Measurements from ENCODE around the gene SLC8A1.

SLC8A1 gene

GRCh38 chr2:40242315-40242714 is 209.6 kb downstream of the SLC8A1 start:
- DNase-seq (ENCODE audit: low spot score) (no peak), FAIRE-seq (no peak)

- FAIRE-seq: no peak
- DNase-seq (ENCODE audit: low spot score): no peak
Measured at GRCh38 chr2:40240070-40240469, 211.8 kb downstream of the SLC8A1 start.

DNA sequence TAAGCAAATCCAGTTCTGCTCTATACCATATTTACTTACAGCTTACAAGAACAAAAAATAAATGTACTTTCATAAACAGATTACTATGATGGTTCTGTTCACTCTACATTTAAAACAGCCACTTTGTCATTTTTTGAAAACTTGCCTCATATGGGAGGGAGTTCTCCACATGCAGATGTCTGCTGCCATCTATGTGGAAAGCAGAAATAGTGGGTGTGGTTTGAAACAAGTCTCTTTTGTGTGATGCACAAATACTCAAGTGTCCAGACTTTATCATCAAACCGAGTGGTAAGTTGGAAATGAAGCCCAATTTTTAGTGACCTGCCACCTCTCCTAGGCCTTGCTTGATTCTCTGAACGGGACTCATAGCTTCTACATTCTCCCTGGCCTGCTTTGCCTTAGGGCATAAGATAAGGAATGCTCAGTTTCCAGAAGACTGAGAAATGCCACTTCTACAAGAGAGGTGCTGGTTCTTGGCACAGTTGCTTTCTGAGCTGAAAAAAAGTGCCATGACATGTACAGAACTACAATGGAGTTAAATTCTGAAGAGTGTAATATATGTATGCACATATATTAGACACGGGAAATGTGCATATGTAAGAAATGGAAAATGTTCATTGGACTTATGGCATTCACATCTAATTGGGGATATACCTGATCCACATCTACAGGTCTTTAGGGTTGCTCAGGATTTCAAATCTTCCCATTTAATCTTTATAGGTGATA is 221.0 kb downstream of the SLC8A1 start:
- DNase-seq (ENCODE audit: low spot score) (no peak), FAIRE-seq (no peak)

DNA sequence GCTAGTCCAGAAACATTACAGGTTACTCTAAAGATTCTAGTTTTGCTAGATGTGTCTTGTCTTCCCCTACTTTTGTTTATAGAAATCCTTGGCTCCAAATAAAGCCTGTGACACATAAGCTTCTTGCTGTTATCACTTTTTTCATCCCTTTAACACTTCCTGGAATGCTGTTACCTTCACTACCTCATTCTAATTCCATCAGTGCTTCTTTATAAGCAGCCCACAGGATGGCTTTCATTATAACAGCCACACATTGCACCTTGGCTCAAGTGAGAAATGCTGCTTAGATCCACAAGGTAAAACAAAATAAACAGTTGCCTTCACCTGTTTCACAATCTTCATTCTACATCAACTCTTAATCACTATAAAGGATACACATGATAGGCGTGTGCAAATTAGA is 221.7 kb downstream of the SLC8A1 start:
- DNase-seq (ENCODE audit: low spot score): no peak
- FAIRE-seq: no peak

DNA sequence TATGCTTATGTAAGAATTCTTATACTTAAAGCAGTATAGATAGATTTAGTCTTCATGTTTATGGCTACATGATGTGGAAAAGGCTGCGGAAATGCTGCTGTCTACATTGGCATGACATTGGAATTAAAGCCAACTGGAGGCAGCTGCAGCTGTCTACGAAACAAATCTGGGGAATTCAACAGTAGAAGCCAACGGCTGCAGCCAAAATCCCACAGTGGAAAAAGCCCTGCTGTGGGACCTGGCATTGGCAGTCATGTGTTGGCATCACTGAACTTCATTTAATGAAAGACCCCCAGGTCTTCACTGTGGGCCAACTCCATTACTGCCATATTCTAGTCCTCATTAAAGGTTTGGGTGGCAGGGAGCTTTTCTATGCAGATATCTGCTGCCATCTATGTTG is 223.6 kb downstream of the SLC8A1 start:
- FAIRE-seq (no peak), DNase-seq (ENCODE audit: low spot score) (no peak)

DNA sequence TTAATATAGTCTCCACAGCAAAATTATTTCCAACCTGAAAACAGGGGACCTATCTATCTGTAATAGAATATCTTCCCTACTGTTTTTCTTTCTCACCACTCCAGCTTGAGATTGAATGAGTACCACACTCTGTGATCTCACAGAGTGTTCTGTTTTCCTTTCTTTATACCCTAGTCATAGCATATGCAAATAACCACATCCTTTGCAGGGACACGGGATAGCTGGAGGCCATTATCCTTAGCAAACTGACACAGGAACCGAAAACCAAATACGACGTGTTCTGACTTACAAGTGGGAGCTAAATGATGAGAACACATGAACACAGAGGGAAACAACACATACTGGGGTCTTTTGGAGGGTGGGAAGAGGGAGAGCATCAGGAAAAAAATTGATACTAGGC is 224.7 kb downstream of the SLC8A1 start:
- no peak for FAIRE-seq
- no peak for DNase-seq (ENCODE audit: low spot score)

DNA sequence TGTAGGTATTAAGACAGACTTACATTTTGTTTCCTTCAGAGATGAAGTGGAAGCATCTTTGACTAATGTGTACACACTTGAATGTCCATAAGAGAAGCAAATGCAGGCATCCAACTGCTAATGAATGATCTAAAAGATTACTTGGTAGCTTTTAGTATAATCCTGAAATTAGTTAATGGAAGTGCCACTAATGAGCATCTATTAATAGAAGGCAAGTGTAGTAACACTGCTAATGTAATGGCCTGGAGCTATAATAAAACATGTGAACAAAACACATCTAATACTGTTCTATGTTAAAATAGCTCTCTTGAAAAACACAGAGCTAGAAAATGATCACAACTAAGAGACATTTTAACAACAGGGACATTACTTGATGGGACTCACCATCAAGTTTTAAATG is 225.3 kb downstream of the SLC8A1 start:
- FAIRE-seq (no peak), DNase-seq (ENCODE audit: low spot score) (no peak)

GRCh38 chr2:40225670-40226210 is 226.2 kb downstream of the SLC8A1 start:
- DNase-seq (ENCODE audit: low spot score): no peak
- no peak for FAIRE-seq

DNA sequence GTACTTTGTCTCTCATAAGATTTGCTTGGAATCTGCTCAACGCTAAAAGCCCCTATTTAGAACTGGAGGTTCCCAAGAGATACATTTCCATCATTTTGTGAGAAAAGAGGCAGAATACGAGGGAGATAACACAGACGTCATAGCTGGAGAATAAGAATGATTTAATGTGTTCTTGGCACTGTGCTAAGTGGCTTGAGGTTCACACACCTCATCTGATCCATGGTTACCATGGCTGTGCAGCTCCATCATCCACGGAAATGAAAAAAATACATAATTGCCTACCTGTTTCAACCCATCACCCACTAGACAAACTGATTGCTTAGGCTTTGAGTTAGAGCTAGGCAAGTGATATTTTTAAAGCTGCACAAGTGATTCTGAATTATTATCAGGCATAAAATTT is 227.6 kb downstream of the SLC8A1 start:
- DNase-seq (ENCODE audit: low spot score) (no peak), FAIRE-seq (no peak)

DNA sequence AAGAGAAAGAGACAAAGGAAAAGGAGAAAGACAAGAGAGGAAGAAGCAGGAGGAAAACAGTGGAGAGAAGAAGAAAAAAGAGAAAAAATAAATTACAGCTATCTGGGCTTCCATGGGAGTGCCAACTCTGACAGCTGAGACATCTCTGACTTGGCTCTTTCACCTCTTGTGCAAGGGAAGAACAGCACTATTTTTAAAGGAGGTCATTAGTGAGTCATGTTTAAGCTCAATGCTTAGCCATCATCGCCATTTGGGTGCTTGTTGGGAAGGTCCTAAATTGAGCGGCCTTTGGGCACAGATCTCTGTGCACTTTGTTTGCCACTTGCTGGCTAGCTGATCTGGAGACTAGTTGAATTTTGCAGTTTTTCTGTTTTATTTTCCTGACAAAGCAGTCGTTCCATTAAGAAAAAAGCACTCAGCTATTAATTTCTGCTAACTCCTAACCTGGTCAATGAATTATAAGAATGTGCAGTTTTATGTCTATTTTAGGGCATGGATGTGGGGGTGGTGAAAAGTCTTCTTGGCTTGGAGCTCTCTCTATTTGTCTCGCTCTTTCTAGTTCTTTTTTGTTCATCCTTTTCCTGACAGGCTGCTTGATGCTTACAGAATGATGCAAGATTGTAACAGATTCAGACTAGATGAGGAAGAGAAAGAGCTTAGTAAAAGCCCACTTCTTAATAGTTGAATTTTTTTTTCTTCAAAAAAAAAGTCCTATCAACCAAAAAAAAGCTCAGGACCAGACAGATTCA is 231.5 kb downstream of the SLC8A1 start:
- FAIRE-seq: no peak
- DNase-seq (ENCODE audit: low spot score): no peak

DNA sequence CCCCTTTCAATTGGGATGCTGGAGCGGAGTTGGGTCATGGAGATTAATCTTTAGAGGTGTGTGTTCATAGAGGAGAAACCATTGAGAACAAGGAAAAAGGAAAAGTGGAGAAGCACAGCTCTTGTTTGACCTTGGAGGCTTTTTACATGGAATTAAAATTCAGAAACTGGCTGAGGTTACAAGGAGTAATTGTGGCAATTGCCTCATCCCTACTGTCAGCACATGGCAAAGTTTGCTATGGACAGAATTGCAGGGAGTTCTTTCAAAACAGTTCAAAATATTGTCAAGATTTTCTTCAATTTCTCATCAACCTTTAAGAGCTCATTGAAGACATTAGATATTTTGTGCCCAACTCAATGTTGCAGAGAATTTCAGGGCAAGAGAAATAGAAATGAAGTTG is 232.7 kb downstream of the SLC8A1 start:
- DNase-seq (ENCODE audit: low spot score) (no peak), FAIRE-seq (no peak)

DNA sequence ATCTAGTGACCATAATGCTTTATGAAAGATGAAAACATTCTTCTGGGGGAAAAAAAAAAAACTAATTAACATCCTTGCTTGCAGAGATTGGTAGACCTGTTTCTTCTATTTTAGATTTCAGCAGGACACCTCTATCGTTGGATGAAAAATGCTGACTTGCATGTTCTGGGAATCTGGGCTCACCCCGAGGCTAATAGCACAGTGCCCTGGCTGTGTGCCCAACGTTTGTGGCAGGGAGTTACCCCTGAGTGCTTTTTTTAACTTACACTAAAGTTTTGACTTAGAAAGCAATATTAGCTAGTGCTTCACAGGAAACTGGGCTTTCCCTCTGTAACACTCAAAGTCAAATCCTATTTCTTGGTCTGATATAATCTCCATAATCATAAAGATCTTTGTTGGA is 233.2 kb downstream of the SLC8A1 start:
- FAIRE-seq (peak; percentile 30), DNase-seq (ENCODE audit: low spot score) (peak; percentile 13)

GRCh38 chr2:40213619-40214018 is 238.3 kb downstream of the SLC8A1 start:
- DNase-seq (ENCODE audit: low spot score): no peak
- no peak for FAIRE-seq

DNA sequence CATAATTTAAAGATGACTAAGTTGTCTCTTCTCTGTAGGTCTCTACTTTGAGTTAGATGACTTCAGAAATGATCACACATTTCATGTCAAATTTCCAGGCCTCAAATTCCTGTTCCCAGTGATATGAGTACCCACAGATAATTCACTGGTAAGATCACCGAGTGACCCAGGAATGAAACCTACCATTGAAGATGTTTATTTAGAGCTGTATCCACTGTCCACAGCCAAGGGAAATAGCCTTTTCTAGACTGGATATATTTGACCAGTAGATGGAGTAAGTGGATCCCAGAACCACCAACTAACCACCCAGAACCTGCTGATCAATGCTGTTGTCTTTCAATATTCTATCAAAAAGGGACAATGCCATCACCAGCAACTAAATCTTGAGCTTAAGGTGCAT is 238.8 kb downstream of the SLC8A1 start:
- FAIRE-seq (no peak), DNase-seq (ENCODE audit: low spot score) (peak; percentile 27)

- no peak for FAIRE-seq
- no peak for DNase-seq (ENCODE audit: low spot score)
Measured at GRCh38 chr2:40210968-40211353, 240.9 kb downstream of the SLC8A1 start.

DNA sequence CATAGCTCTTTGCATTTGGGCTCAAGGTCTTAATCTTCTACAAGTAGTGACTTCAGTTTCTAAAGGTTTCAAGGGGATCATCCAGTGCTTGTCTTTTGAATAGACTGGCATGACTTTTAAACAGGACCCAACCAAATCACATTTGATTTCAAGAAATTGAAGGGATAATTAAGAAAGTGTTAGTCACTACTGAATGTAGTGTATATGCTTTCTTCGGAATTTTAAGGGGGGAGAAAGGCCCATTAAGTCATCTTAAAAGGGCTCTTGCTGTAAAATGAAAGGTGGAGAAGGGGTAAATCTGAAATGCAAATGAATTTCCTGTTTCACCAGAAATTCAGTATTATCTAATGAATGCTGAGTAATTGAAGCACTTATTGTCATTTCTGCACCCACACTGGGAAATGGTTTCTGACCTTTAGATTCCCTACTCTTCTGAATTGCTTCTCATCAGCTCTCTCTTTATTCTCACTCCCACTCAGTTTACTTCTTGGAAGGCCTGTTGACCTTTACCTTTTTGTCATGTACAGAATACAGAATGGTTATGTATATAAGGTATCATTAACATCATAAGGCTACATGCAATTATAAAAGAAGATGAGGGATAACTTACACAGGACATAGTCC is 241.4 kb downstream of the SLC8A1 start:
- no peak for DNase-seq (ENCODE audit: low spot score)
- no peak for FAIRE-seq

GRCh38 chr2:40209761-40210160 is 242.1 kb downstream of the SLC8A1 start:
- no peak for DNase-seq (ENCODE audit: low spot score)
- FAIRE-seq: no peak

DNA sequence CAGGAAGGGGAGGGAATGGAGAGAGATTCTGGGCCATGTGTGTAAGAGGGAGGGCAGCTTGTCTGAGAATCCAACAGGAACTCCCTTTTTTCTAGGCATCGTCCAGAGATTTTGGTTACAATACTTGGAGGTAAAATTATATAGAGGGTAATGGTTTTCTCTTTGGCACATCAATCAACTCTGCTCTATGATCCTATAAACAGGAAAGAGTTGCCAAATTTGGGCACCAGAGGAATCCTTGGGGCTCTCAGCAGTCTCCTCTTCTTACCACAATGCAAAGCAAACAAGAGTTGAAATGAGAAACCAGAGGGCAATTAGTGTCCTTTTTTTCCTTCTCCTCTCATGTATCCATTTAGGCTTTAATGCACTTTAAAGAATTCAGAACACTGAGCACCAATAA is 243.4 kb downstream of the SLC8A1 start:
- FAIRE-seq (no peak), DNase-seq (ENCODE audit: low spot score) (no peak)

- DNase-seq (ENCODE audit: low spot score) (no peak), FAIRE-seq (no peak)
Measured at GRCh38 chr2:40204268-40204667, 247.6 kb downstream of the SLC8A1 start.

DNA sequence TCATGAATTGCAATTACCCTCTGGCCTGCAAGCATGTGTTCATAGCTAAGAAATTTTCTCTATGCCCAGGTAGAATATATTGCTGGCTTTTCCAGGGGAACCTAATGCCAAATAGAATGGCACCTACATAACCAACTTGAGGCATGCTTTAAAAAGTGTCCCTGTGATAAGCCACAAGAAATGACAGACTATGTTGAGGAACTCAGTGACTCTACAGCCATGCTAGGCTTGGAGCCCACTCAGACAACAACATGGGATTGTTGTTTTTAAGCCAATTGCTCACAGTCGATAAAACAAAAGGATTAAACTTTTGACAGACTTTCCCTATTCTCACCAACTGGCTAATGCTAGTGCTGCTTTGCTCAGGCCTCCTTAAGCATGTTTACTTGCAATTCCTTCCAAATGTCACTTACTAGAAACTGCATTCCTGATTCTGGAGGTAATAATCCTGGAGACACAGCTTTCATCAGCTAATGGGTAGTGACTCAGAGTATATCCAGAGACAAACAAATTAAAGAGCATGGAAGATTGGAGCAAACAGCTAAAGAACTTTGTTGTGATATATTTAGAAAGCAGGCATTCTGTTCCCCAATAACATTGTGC is 249.0 kb downstream of the SLC8A1 start:
- DNase-seq (ENCODE audit: low spot score): no peak
- FAIRE-seq: no peak

GRCh38 chr2:40201425-40201824 is 250.5 kb downstream of the SLC8A1 start:
- no peak for FAIRE-seq

GRCh38 chr2:40200366-40200915 is 251.4 kb downstream of the SLC8A1 start:
- DNase-seq (ENCODE audit: low spot score): no peak
- FAIRE-seq: no peak

More at GRCh38 chr2:40201425-40201824, 250.5 kb downstream of the SLC8A1 start:
- no peak for DNase-seq (ENCODE audit: low spot score)
